ENCODE measurements around the gene UTP25.
"Not testable (repeated sequence)": the region's sequence is repeated elsewhere in the genome, so short reads cannot be mapped to it uniquely, and the experiment has no call there.

Gene UTP25

GRCh38 chr1:209904774-209905173 is 77.0 kb downstream of the UTP25 start:
- not testable (repeated sequence) for DNase-seq

Data from activated CD8-positive, alpha-beta memory T cell treated with anti-CD3 and anti-CD28 coated beads, Interleukin-2, amount 50 U/mL, for 48 hours (primary cell).